K562 (cell line): ENCODE results near the gene ACTRT2. TPM values are rescaled to one million over a fixed set of nuclear protein-coding genes. Genes with fewer than 3 reads are reported as not detected.

Experiments
- ATAC-seq: fragments of 200-7000 bp; cut with Tn5 transposase; 3 replicates; pipeline ENCODE4 v1.9.1; 2020; ENCODE audit warnings: moderate library complexity
- BruUV-seq: library from RNA; stranded (reverse); fragments of 400-500 nt; replicated peaks from 2 replicates; lab custom pipeline; 2021; lab: Mats Ljungman, UMichigan
- CTCF ChIA-PET: fragments of 300-600 bp; formaldehyde crosslinking; extraction: SDS; loops from one replicate; lab custom pipeline; 2021; ENCODE audit warnings: low intra/inter-chr PET ratio; lab: Yijun Ruan, JAX
- POLR2A ChIA-PET: fragments of 300-600, 350-650 bp; sonication (Branson Sonifier 250); formaldehyde crosslinking; extraction: SDS; loops from one replicate; lab custom pipeline; 2021; ENCODE audit warnings: antibody characterized with exemption, inconsistent platforms; lab: Yijun Ruan, JAX
- DNase-seq, 4 experiments: peaks; one replicate each; pipeline versions ENCODE4 v3.0.0 to v3.0.0-alpha.2; 2011 to 2018; ENCODE audit warnings: low spot score in 3 of 4, mixed read lengths in 3 of 4; ENCODE audit errors: extremely low read depth in 1 of 4
- FAIRE-seq: peaks from 2 replicates; lab custom pipeline; 2011; peaks lifted over from hg19 to GRCh38; lab: Jason Lieb, UNC
- H2AFZ ChIP-seq: 2 replicates; pipeline ENCODE4 v1.6.0; 2011; ENCODE audit warnings: low read depth, low read length, control low read depth, inconsistent platforms
- H3K27ac ChIP-seq: fragments of 200-600 bp; 3 replicates; pipeline ENCODE4 v1.8.0; 2011; ENCODE audit warnings: low read depth, mild to moderate bottlenecking, control low read depth, inconsistent platforms, low read length, moderate library complexity, mixed read lengths; ENCODE audit errors: extremely low read depth
- H3K27me3 ChIP-seq, 2 experiments: fragments of 300-600 bp in 1 of 2; 2 replicates in 1 of 2; 3 replicates in 1 of 2; pipeline versions ENCODE4 v1.6.0 to v1.8.0; 2011; ENCODE audit warnings: inconsistent platforms in 2 of 2, low read length in 2 of 2, mild to moderate bottlenecking in 1 of 2, mixed read lengths in 1 of 2, moderate library complexity in 1 of 2; ENCODE audit not compliant: control insufficient read depth in 2 of 2, insufficient read depth in 2 of 2
- H3K36me3 ChIP-seq: fragments of 300-600 bp; 3 replicates; pipeline ENCODE4 v1.8.0; 2011; ENCODE audit warnings: mild to moderate bottlenecking, low read length, inconsistent platforms; ENCODE audit not compliant: control insufficient read depth, insufficient read depth
- H3K4me1 ChIP-seq, 2 experiments: fragments of 200-600 bp in 1 of 2; replicated peaks in 1 of 2; 2 replicates in 1 of 2; 3 replicates in 1 of 2; pipeline versions ENCODE4 v1.5.1 to v1.8.0; 2011; ENCODE audit warnings: inconsistent platforms in 2 of 2, low read length in 2 of 2, mild to moderate bottlenecking in 1 of 2, mixed read lengths in 1 of 2, moderate library complexity in 1 of 2; ENCODE audit not compliant: control insufficient read depth in 2 of 2, insufficient read depth in 2 of 2
- H3K4me2 ChIP-seq: 2 replicates; pipeline ENCODE4 v1.6.1; 2011; ENCODE audit warnings: low read length, control low read depth, inconsistent platforms, mixed read lengths; ENCODE audit not compliant: insufficient read depth
- H3K4me3 ChIP-seq: fragments of 200-600 bp; sonication (generic), shearing (Covaris generic); 2 replicates; pipeline ENCODE4 v1.5.1; 2016; ENCODE audit warnings: control low read depth, inconsistent platforms
- H3K79me2 ChIP-seq: fragments of 200-600 bp; 3 replicates; pipeline ENCODE4 v1.8.0; 2011; ENCODE audit warnings: low read length, inconsistent platforms; ENCODE audit not compliant: control insufficient read depth, insufficient read depth
- H3K9ac ChIP-seq, 2 experiments: 2 replicates each; pipeline versions ENCODE4 v1.6.0 to v1.6.1; 2011; ENCODE audit warnings: low read depth in 2 of 2, low read length in 2 of 2, control low read depth in 1 of 2, inconsistent platforms in 1 of 2, mild to moderate bottlenecking in 1 of 2, mixed read lengths in 1 of 2; ENCODE audit not compliant: insufficient read depth in 1 of 2
- H3K9me1 ChIP-seq: one replicate; pipeline ENCODE4 v1.6.0; 2011; ENCODE audit warnings: inconsistent platforms, mild to moderate bottlenecking, low read length, moderate library complexity; ENCODE audit not compliant: control insufficient read depth, insufficient read depth
- H3K9me3 ChIP-seq: replicated peaks from 2 replicates; pipeline ENCODE4 v1.5.1; 2011; ENCODE audit warnings: low read depth, low read length, inconsistent platforms; ENCODE audit not compliant: control insufficient read depth, insufficient read depth
- H4K20me1 ChIP-seq: replicated peaks from 2 replicates; pipeline ENCODE4 v1.6.1; 2011; ENCODE audit warnings: low read length, inconsistent platforms, mixed read lengths; ENCODE audit not compliant: control insufficient read depth, insufficient read depth
- MCM3 ChIP-seq: fragments of 450-650 bp; IDR thresholded peaks from 2 replicates; pipeline ENCODE4 v1.6.1; 2016
- POU5F1 ChIP-seq: fragments of 150-350 bp; IDR thresholded peaks from 2 replicates; pipeline ENCODE4 v1.6.1; 2014; ENCODE audit warnings: borderline replicate concordance, low read length, low read depth, mild to moderate bottlenecking; ENCODE audit not compliant: partially characterized antibody
- SMC3 ChIP-seq: conservative IDR thresholded peaks from 2 replicates; pipeline ENCODE4 v1.6.1; 2011; ENCODE audit warnings: low read depth, low read length, improper control_type of control experiment; ENCODE audit not compliant: insufficient read depth
- TEAD1 ChIP-seq, 2 experiments: fragments of 450-650 bp in 1 of 2; sonication (generic) in 1 of 2; formaldehyde crosslinking; IDR thresholded peaks; 2 replicates each; pipeline versions ENCODE4 v1.4.0 to v1.8.0; 2020 to 2022; ENCODE audit warnings: mild to moderate bottlenecking in 2 of 2, missing genetic modification reagents in 1 of 2
- ZNF668 ChIP-seq: fragments of 250-450 bp; sonication (Bioruptor Pico); IDR thresholded peaks from 2 replicates; pipeline ENCODE4 v1.8.0; 2022; ENCODE audit warnings: mild to moderate bottlenecking, inconsistent platforms
- ZNF766 ChIP-seq: fragments of 200-800 bp; sonication (Bioruptor generic); conservative IDR thresholded peaks from 2 replicates; pipeline ENCODE4 v1.6.1; 2016; ENCODE audit warnings: missing genetic modification characterization, missing compliant biosample characterization
- ZNF778 ChIP-seq: fragments of 450-650 bp; formaldehyde crosslinking; IDR thresholded peaks from 2 replicates; pipeline ENCODE4 v1.4.0; 2020; ENCODE audit warnings: mild to moderate bottlenecking, moderate library complexity
- WGBS: fragments of 100-300 bp; shearing (Covaris generic); methylation state at CpG from one replicate; pipeline ENCODE4 v1.1.6; 2016; ENCODE audit warnings: low coverage, mixed read lengths; ENCODE audit not compliant: insufficient coverage; ENCODE audit errors: missing lambda C conversion rate; 5-methylcytosine and 5-hydroxymethylcytosine counted together
- in situ Hi-C: fragments of 300-500 bp; cut with MboI; formaldehyde crosslinking; loops from 4 replicates; pipeline ENCODE4 v1.15.0; 2018; ENCODE audit warnings: inconsistent platforms, mixed read lengths
- intact Hi-C: fragments of 100-400 bp; cut with micrococcal nuclease; formaldehyde crosslinking; loops from 2 replicates; pipeline ENCODE4 v1.14.2; 2022
- polyA plus RNA-seq, 8 experiments: library from polyadenylated mRNA; depleted of rRNA in 4 of 8; stranded (reverse) in 5 of 8; unstranded in 3 of 8; fragments of >200 nt; fragmentation: Nextera tagmentation in 2 of 8; fragmentation: Illumina TruSeq in 1 of 8; extraction: Ambion mirVana in 2 of 8; extraction: Trizol in 1 of 8; gene quantifications; 2 replicates each; pipeline versions ENCODE4 v1.2.1 to v1.2.3, GENCODE V29; 2011 to 2014; ENCODE audit warnings: inconsistent platforms in 1 of 8, missing spikeins in 1 of 8
- total RNA-seq, 7 experiments: library from RNA; depleted of rRNA in 6 of 7; stranded (reverse); fragments of >200 nt in 6 of 7; fragmentation: Illumina TruSeq in 2 of 7; extraction: Trizol in 2 of 7; gene quantifications; 2 replicates each; pipeline versions ENCODE4 v1.2.1 to v1.2.3, GENCODE V29; 2011 to 2021; ENCODE audit warnings: low replicate concordance in 1 of 7

Gene ACTRT2
- total and polyA plus RNA-seq, 9 of the 15 experiments (the other 6 are each of a cell fraction or from before 2014, with no cell fraction given): not detected

- Histone ChIP-seq H3K79me2 (no peaks in the 10 kb centered on the region), H3K9ac (no peak overlapping the region), H3K9me1 (no peaks in the 10 kb centered on the region), H3K4me1 (0 out of 5 replicates have a peak, but pooled peaks cover 0 to 5% of the 10 kb centered on the region in 2 experiments), H3K36me3 (no peaks in the 10 kb centered on the region), H2AFZ (no peak overlapping the region), H3K4me3 (no peak overlapping the region), H3K9me3 (no peaks in the 10 kb centered on the region), H3K4me2 (no peak overlapping the region), H3K27me3 (peaks cover 0 to 28% of the 10 kb centered on the region in 2 experiments; a peak in 2 of 5 replicates), H4K20me1 (no peaks in the 10 kb centered on the region), H3K27ac (no peak overlapping the region)
- ChIA-PET POLR2A (no interaction called here), CTCF (interaction anchor here (1.3 kb wide), 1 partner anchor 414 kb away, joined by 9 read pairs; no protein-coding TSS in a partner anchor)
- WGBS: 1% methylated on average over 10 of the region's 10 CpGs
- TF ChIP-seq SMC3: no peak
- TF ChIP-seq POU5F1: no peak
- TF ChIP-seq ZNF668 (CRISPR knock-in tag): no peak
- TF ChIP-seq ZNF766 (CRISPR knock-in tag): no peak
- TF ChIP-seq MCM3: no peak
- TF ChIP-seq ZNF778 (CRISPR knock-in tag): no peak
- no peak for TF ChIP-seq TEAD1 (CRISPR knock-in tag; IDR thresholded peaks at IDR 0.05)
- DNase-seq: no peak
- no TSS peak for BruUV-seq
- FAIRE-seq: no peak
- no peak for ATAC-seq
- intact Hi-C loops: loop anchor here (5.0 kb wide), 1 partner anchor 271 kb away; no protein-coding TSS in a partner anchor
- in situ Hi-C loops: no loop called here
These were observed 10.1 kb upstream of the ACTRT2 start for GRCh38 chr1:3011127-3011526.
